ES-I3 (cell line): ENCODE results near the gene SLC25A22.

Experiments
- H3K36me3 ChIP-seq: 2 replicates; pipeline ENCODE4 v1.6.1; 2013; ENCODE audit warnings: mild to moderate bottlenecking, low read length, control low read depth, moderate library complexity; ENCODE audit not compliant: insufficient read depth
- H3K4me1 ChIP-seq: 2 replicates; pipeline ENCODE4 v1.6.1; 2013; ENCODE audit warnings: mild to moderate bottlenecking, control low read depth, low read length; ENCODE audit not compliant: insufficient read depth
- H3K9ac ChIP-seq: 2 replicates; pipeline ENCODE4 v1.6.1; 2013; ENCODE audit warnings: low read depth, mild to moderate bottlenecking, low read length, moderate library complexity
- H3K9me3 ChIP-seq: 2 replicates; pipeline ENCODE4 v1.6.1; 2013; ENCODE audit warnings: mild to moderate bottlenecking, low read length, moderate library complexity; ENCODE audit not compliant: control insufficient read depth, insufficient read depth

Gene SLC25A22

DNA sequence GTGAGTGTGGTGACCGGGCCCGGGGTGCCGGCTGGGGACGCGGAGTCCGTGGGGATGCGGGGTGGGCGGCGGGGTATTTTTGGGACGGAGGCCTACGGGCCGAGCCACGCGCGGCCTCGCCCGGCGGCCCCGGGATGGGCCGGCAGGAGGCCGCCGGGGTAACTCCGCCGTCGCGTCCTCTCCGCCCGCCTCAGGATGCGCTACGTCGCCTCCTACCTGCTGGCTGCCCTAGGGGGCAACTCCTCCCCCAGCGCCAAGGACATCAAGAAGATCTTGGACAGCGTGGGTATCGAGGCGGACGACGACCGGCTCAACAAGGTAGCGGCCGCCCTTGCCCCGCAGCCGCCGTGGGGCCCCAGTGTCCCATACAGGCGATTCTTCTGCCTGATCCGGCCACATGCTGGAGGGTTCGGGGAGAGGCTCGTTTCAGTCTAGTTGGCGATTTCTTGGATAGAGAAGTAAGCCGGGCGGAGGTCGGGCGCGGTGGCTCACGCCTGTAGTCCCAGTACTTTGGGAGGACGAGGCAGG, 12.0 kb upstream of the SLC25A22 start:
- Histone ChIP-seq H3K9ac (peak overlapping the region; percentile 85), H3K36me3 (peaks cover 21% of the 10 kb centered on the region), H3K9me3 (no peaks in the 10 kb centered on the region), H3K4me1 (no peaks in the 10 kb centered on the region)

DNA sequence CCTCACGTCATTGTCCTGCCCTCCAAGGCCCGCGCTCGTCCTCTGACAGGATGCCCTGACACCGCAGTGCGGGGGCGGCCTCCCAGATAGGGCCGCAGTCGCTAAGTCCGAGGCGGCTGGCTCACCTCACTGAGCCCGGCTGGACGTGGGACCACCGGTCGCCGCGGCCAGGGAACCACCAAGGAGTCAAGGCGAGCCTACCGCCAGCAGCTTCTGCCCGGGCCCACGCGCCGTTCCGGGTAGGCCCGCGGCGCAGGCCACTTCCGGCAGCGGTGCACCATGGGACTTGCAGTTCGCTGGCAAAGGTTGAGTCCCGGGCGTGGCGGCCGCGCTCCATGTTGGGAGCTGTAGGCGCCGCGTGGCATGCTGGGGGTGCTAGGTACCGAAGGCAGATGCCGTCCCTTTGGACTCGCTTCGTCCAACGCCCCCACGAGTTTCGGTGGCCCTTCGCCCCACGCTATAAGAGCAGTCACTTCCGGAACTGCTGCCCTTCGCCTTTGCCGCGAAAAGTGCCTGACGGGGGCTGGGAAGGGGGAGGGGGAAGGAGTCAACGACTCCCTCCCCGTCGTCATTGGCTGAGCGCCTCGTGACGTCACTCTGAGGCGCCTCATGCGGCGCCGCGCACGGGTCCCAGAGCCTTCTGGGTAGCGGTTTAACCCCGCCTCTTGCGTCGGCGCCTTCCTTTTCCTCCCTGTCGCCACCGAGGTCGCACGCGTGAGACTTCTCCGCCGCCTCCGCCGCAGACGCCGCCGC, 11.4 kb upstream of the SLC25A22 start, which contains the start of gene RPLP2:
Gene RPLP2 (plus strand): TSS at position 681 of the 753 bp plus-strand sequence. CDS start 268 bp downstream, outside the sequence.
- H3K4me1 ChIP-seq = no peaks in the 10 kb centered on the region
- no peaks in the 10 kb centered on the region for H3K9me3 ChIP-seq
- peaks cover 21% of the 10 kb centered on the region for H3K36me3 ChIP-seq
- H3K9ac ChIP-seq = peak within 1 kb of the TSS; percentile 85

DNA sequence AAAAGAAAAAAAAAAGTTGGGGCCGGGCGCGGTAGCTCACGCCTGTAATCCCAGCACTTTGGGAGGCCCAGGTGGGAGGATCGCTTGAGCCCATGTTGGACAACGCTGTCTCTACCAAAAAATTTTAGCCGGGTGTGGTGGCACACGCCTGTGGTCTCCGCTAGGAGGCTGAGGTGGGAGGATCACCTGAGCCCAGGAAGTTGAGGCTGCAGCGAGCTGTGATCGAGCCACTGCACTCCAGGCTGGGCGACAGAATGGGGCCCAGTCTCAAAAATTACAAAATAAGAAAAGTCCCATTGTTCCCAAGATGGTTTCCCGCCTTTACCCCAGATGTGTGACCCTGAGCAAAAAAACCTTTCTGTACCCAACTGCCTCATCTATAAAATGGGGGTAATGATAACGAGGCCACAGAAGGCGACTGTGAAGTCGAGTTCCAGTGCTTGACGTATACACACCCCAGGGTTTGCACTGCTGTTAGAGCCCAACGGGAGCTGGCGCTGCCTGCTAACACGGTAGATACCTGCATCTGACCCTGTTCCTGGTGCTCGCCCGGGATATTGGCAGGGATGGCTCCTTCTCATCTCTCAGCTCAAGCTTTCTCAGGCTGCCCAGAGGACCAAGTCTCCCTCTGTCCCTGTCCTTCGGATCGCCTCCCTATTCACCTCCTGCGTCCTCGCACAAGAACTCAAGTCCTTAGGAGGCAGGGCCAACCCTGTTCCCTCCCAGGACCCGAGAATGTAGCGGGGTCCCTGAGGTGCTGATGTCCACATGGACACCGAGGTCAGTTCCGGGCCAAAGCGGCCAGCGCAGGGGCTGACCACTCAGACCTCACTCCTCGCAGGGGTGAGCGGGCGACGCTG, 10.6 kb upstream of the SLC25A22 start:
- Histone ChIP-seq H3K4me1 (no peaks in the 10 kb centered on the region; the same call in 1 of the 2 replicates), H3K9ac (peak overlapping the region; percentile 85), H3K36me3 (peaks cover 21% of the 10 kb centered on the region), H3K9me3 (no peaks in the 10 kb centered on the region)

DNA sequence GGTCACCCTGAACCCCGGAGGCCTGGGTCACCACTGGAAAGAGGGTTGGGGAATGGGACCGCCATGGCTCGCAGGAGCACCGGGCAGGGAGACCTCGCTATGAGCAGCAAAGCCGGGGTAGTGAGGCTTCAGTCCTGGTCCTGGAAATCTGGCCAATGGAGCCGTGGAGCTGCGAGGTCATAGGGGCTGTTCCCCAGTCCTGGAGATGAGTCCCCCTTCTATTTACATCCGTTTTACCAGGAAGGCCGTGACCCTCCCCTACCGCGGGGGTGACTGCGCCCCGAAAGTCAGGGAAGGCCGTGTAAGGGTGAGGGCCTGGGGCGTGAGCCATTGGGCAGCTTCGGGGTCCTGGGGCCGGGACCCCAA, 6.5 kb upstream of the SLC25A22 start:
- H3K36me3 ChIP-seq = peaks cover 8% of the 10 kb centered on the region
- no peaks in the 10 kb centered on the region for H3K9me3 ChIP-seq
- no peaks in the 10 kb centered on the region; the same call in 1 of the 2 replicates for H3K4me1 ChIP-seq
- H3K9ac ChIP-seq = peak overlapping the region; percentile 74

DNA sequence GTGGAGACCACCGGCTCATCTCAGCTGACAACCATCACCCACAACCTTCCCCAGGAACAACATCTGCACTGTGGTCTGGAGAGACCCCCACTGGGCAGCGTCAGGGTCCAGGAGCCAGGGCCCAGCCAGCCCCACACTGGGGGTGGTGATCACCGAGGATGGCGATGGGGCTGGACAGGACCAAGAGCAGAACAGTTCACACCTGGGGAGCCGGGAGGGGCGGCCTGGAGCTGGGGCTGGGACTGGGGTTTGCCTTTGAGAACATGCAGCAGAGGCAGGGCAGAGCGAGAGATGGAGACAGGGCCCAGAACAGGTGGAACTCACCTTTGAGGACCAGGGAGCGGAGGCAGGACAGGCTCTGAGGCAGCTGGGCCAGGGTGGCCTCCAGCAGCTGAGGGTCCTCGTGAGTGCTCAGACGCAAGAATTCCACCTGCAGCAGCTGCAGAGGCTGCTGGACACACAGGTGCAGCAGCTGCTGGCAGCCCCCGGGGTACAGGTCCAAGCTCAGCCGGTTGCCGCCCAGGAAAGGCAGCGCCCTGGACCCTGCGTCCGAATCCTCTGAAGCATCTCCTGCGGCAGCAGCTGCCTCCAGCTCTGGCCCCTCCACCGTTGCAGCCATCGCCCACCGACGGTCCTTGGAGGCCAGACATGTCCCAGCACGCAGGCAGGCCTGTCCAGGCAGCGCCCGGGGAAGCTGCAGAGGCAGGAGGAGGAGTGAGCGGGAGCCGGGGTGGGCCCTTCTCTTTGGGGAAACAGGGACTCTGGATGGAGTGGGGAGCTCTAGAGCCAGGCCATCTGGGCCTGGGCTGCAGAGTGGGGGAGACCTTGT, 5.9 kb upstream of the SLC25A22 start:
- H3K9me3 ChIP-seq = no peaks in the 10 kb centered on the region
- H3K4me1 ChIP-seq = no peaks in the 10 kb centered on the region; the same call in 1 of the 2 replicates
- peaks cover 8% of the 10 kb centered on the region for H3K36me3 ChIP-seq
- peak overlapping the region; percentile 74 for H3K9ac ChIP-seq

DNA sequence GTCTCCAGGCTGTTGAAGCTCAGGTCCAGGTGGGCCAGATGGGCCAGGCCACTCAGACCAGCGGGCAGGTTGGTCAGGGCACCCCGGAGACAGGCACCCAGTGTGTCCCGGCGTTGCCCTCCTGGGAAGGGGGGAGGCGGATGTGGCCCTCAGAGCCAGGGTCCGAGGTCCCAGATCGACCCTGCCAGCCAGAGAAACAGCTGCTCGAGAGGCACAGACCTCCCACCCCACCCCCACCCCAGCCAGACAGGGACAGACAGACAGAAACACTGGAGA, 5.3 kb upstream of the SLC25A22 start:
- Histone ChIP-seq H3K9ac (peak overlapping the region; percentile 74; the same call in 1 of the 2 replicates), H3K4me1 (no peaks in the 10 kb centered on the region; the same call in 1 of the 2 replicates), H3K36me3 (peaks cover 8% of the 10 kb centered on the region), H3K9me3 (no peaks in the 10 kb centered on the region)

DNA sequence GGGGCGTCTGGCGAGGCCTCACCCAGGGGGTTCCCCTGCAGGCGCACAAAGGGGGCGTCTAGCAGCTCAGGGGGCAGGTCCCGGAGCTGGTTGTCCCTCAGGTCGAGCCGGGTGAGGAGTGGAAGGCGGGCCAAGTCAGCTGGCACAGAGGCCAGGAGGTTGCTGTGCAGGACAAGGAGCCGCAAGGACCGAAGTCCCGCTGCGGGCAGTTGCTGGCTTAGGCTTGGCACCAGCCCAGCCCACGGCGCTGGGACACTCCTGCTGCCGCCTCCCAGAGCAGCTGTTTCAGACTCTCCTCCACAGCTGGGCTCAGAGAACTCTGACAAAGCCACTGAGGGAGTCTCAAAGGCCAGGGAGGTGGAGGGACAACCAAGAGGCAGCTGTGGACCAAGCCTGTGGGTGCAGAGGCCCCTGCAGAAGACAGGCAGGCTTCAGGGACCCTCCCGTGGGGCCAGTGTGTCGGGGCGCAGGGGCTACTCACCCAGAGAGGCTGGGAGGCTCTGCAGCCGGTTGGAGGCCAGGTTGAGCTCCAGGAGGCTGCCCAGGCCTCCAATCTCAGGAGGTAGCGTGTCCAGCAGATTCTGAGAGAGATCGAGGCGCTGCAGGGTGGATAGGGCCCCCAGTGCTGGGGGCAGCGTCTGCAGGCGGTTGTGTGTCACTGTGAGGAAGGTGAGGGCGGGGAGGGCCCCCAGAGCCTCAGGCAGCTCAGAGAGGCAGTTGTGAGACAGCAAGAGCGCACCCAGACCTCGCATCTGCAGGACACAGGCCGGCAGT, 4.8 kb upstream of the SLC25A22 start:
- Histone ChIP-seq H3K9me3 (no peaks in the 10 kb centered on the region), H3K36me3 (peaks cover 8% of the 10 kb centered on the region), H3K9ac (no peak overlapping the region), H3K4me1 (no peaks in the 10 kb centered on the region; the same call in 1 of the 2 replicates)

DNA sequence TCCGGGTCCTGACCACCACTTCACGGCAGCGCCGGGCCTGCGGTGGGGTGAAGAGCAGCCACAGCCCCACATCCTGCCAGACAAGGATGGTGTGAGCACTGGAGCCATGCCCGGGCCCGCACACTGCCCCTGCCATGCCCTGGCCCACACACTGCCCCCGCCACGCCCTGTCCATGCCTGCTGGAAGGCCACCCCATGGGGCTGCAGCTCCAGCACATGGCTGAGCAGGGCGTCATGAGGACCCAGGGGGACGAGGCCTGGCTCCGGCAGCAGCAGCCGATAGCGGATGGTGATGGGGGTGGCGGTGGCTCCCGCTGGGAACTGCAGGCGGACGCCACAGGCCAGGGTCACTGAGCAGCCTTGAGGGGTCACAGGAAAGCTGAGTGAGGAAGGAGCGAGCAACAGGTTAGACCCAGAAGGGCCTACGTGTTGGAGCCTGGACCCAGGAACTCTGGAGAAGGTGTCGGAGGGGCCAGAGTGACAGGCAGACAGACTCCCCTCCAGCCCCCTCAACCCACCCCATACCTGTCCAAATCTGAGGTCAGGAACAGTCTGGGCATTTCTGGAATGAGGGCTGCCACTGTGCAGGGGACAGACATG, 4.0 kb upstream of the SLC25A22 start:
- H3K4me1 ChIP-seq = no peaks in the 10 kb centered on the region; the same call in 1 of the 2 replicates
- no peak overlapping the region for H3K9ac ChIP-seq

DNA sequence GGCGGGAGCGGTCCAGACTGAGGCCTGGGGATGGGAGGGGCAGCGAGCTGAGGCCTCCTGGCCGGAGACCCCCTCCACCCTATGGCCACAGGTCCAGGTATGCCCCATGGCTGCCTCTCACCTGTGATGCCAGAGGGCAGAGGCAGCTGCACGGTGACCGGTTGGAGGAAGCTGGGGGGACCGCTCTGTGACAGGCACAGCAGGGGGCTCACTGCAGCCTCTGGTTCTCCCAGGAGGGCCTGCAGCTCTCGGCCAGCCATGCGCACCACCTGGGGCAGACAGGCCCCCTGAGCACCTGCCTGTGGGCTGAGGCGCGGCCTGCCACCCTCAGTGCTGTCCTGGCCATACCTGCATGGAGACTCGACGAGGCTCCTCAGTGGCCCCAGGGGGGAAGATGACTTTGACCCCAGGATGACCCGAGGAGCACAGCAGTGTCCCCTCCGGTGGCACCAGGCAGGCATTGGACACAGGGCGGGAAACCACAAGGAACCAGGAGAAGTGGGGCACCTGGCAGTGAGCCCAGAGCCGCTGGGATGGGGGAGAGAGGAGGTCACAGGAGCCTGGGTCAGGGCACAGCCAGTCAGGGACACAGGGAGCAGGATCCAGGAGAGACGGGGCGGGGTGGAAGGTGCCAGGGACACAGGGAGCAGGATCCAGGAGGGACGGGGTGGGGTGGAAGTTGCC, 3.2 kb upstream of the SLC25A22 start:
- no peak overlapping the region for H3K9ac ChIP-seq
- peaks cover 8% of the 10 kb centered on the region for H3K36me3 ChIP-seq
- H3K9me3 ChIP-seq = no peaks in the 10 kb centered on the region
- peaks cover 5% of the 10 kb centered on the region for H3K4me1 ChIP-seq

More for the DNA sequence above, 4.0 kb upstream of the SLC25A22 start:
- Histone ChIP-seq H3K9me3 (no peaks in the 10 kb centered on the region), H3K36me3 (peaks cover 8% of the 10 kb centered on the region)

DNA sequence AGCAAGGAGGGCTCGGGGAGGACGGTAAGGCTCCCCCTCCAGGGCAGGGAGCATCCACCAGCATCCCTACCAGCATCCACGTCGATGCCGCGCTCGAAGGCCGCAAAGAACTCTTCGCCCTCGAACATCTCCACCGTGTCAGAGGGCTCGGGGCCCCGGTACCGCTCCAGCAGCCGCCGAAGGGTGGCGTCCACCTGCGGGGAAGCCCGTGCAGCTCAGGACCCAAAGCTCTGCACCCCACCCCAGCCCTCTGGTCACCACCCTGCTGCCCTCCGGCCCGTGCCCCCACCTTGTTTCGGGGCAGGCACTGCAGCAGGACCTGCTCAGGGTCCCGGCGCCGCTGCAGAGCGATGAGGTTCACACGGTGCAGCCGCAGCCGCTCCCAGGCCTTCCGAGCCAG, 2.4 kb upstream of the SLC25A22 start:
- peaks cover 8% of the 10 kb centered on the region for H3K36me3 ChIP-seq
- H3K9me3 ChIP-seq = no peaks in the 10 kb centered on the region
- H3K9ac ChIP-seq = no peak overlapping the region
- peaks cover 5% of the 10 kb centered on the region for H3K4me1 ChIP-seq

DNA sequence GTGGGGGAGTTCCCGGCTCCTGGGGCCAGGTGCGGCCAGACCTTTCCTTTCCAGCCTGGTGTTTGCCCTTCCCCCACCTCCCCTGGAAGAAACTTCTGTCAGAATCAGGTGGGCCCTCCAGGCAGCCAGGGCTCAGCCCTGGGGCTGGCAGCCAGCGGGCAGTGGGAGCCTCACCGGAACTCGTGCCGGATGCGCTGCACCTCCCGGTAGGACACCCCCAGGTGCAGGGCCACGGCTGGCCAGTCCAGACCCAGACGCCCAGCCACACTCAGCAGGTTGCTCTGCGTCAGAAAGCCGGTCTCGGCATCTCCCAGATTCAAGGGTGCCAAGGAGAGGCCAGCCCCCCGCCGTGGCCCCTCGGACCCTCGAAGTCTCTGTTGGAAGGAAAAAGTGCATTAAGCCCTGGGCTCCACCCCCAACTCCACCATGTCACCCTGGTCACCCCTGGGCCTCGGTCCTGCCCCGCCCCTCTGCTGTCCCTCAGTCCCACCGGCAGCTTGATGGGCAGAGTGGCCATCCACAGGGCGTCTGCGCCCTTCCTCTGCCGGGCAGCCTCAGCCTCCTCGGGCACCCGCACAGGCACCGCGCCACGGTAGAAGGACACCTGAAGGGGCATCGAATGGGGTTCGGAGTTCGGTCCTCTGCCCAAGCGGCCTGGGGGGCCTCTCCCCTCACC, 1.7 kb upstream of the SLC25A22 start:
- H3K9ac ChIP-seq = no peak overlapping the region
- peaks cover 8% of the 10 kb centered on the region for H3K36me3 ChIP-seq
- peaks cover 5% of the 10 kb centered on the region for H3K4me1 ChIP-seq
- H3K9me3 ChIP-seq = no peaks in the 10 kb centered on the region

DNA sequence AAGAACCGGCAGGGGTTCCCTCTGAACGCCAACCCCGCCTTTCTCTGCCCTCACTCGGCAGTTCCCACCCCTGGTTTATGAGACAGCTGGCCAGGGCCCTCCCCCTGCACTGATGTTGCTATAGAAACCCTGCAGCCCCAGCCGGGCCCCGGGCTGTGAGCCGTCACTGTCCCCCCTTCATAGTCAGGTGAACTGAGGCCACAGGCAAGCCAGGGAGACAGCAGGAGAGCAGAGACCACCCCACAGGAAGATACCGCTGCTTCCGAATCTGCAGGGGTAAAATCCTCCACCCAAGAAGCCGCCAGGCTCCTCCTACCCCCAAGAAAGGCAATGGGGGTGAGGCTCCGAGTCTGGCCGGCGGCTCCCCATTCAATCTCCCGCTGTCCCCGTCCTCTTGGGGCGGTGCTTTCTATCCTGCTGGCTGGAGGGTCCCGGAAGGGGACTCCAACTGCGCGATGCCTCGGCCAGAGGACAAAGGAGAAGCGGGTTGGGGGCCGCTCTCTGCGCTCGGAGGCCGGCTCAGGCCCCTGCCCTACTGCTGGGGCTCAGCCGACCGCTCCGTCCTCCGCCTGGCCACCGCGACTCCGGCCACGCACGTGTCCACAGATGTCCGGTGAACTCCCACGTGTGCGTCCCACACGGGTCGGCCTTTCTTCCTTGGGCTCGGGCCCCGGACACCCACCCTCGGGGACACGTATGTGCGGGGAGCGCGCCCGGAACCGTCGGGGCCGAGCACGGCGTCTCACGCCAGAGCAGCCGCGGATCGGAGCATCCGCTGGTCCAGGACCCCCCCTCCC, 587 bp downstream of the SLC25A22 start:
- Histone ChIP-seq H3K36me3 (peaks cover 8% of the 10 kb centered on the region), H3K4me1 (peaks cover 5% of the 10 kb centered on the region), H3K9ac (peak overlapping the region; percentile 76), H3K9me3 (no peaks in the 10 kb centered on the region)
